Calu3 (cell line): ENCODE data around the gene ZDHHC19. TPM values are rescaled to one million over a fixed set of nuclear protein-coding genes. Genes with fewer than 3 reads are reported as not detected.

Experiments used
- BruUV-seq: library from RNA; stranded (reverse); fragments of 400-500 nt; replicated peaks from 2 replicates; lab custom pipeline; 2021; lab: Mats Ljungman, UMichigan
- CTCF ChIA-PET: fragments of 300-600 bp; sonication (Branson Sonifier 250); formaldehyde crosslinking; loops from one replicate; lab custom pipeline; 2022; ENCODE audit warnings: antibody characterized with exemption; lab: Charles Lee
- DNase-seq: peaks from one replicate; pipeline ENCODE4 v3.0.0; 2022
- H3K27ac Mint-ChIP-seq: one replicate; pipeline ENCODE4 v1.8.0; 2022; ENCODE audit warnings: mixed read lengths; ENCODE audit not compliant: unreplicated experiment
- H3K27me3 Mint-ChIP-seq: one replicate; pipeline ENCODE4 v1.8.0; 2022; ENCODE audit warnings: mixed read lengths; ENCODE audit not compliant: unreplicated experiment
- H3K36me3 Mint-ChIP-seq: one replicate; pipeline ENCODE4 v1.8.0; 2022; ENCODE audit warnings: mild to moderate bottlenecking, moderate library complexity, mixed read lengths; ENCODE audit not compliant: insufficient read depth, unreplicated experiment
- H3K4me1 Mint-ChIP-seq: one replicate; pipeline ENCODE4 v1.8.0; 2022; ENCODE audit warnings: mild to moderate bottlenecking, low read depth, mixed read lengths; ENCODE audit not compliant: unreplicated experiment
- H3K4me3 Mint-ChIP-seq: one replicate; pipeline ENCODE4 v1.8.0; 2022; ENCODE audit warnings: mild to moderate bottlenecking, low read depth, moderate library complexity, mixed read lengths; ENCODE audit not compliant: unreplicated experiment
- H3K9me3 Mint-ChIP-seq: one replicate; pipeline ENCODE4 v1.8.0; 2022; ENCODE audit warnings: low read depth, mixed read lengths; ENCODE audit not compliant: unreplicated experiment
- intact Hi-C: fragments of 100-400 bp; cut with micrococcal nuclease; formaldehyde crosslinking; loops from one replicate; pipeline ENCODE4 v1.10.0; 2022; ENCODE audit not compliant: unreplicated experiment
- total RNA-seq: library from RNA; stranded (reverse); gene quantifications from 2 replicates; pipeline ENCODE4 v1.2.3, GENCODE V29; 2022
- TF ChIP-seq, protein P1 (sequence below): fragments of 200-600 bp; IDR thresholded peaks from one replicate; pipeline ENCODE4 v1.8.0; 2022; ENCODE audit warnings: antibody characterized with exemption; ENCODE audit not compliant: unreplicated experiment

ZDHHC19 gene
- total RNA-seq, 1 experiment from 2014 or later: not detected

DNA sequence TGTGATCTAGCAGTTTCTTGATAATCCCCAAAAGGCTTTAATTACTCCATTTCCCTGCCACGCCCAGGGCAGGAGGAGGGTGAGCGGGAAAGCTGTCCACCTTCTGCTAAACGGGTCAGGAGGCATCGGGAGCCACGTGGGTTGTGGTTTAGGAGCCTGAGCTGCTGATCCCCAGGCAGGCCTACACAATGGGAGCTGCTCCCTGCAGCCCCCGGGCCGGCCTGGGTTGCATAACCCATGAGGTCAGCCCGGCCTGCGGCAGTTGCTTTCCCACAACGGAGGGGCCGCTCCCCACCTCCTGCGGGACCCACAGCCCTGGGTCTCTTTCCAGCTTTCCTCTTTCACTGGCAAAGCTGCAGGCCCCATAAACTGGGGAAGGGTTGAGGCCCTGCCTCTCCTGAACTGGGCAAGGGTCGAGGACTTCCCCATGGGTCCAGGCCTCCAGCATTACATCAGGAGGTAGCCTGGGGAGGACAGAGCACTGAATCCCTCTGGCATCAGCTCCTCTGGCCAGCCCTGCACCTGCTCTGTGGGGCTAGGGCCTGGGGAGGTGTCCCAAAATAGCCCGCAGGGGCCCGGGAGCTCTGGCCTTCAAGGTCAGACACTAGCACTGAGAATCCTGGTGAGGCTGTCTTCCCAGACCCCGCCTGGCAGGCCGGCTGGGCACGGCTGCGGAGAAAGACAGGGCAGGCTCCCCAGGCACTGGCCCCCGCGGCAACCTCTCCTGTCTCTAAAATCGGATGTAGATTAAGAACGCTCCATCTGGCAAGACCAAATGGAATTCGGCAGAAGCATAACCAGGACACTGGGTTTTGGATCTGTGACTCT, 47.3 kb downstream of the ZDHHC19 start:
- no peaks in the 10 kb centered on the region for H3K27me3 Mint-ChIP-seq
- H3K27ac Mint-ChIP-seq: no peak overlapping the region
- H3K4me1 Mint-ChIP-seq: no peaks in the 10 kb centered on the region
- intact Hi-C loops: no loop called here
- no peaks in the 10 kb centered on the region for H3K9me3 Mint-ChIP-seq
- no peak for DNase-seq
- H3K4me3 Mint-ChIP-seq: no peak overlapping the region
- BruUV-seq: no TSS peak
- TF ChIP-seq, protein P1, sequence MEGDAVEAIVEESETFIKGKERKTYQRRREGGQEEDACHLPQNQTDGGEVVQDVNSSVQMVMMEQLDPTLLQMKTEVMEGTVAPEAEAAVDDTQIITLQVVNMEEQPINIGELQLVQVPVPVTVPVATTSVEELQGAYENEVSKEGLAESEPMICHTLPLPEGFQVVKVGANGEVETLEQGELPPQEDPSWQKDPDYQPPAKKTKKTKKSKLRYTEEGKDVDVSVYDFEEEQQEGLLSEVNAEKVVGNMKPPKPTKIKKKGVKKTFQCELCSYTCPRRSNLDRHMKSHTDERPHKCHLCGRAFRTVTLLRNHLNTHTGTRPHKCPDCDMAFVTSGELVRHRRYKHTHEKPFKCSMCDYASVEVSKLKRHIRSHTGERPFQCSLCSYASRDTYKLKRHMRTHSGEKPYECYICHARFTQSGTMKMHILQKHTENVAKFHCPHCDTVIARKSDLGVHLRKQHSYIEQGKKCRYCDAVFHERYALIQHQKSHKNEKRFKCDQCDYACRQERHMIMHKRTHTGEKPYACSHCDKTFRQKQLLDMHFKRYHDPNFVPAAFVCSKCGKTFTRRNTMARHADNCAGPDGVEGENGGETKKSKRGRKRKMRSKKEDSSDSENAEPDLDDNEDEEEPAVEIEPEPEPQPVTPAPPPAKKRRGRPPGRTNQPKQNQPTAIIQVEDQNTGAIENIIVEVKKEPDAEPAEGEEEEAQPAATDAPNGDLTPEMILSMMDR: no peak
- CTCF ChIA-PET: no interaction called here
- no peaks in the 10 kb centered on the region for H3K36me3 Mint-ChIP-seq

DNA sequence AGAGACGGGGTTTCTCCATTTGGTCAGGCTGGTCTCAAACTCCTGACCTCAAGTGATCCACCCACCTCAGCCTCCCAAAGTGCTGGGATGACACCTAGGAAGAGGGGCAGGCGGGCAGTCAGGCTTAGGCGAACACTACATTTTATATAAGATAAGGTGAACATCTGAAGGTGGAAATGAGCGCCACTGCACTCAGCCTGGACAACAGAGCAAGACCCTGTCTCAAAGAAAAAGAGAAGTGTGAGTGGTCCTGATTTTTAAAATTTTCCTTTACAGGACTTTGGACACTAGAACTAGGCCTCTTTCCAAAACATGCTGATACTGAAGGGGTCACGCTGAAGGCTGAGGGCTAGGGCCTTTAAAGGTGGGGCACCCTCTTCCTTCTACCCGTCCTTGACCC, 48.0 kb downstream of the ZDHHC19 start:
- H3K4me1 Mint-ChIP-seq: no peaks in the 10 kb centered on the region
- CTCF ChIA-PET: no interaction called here
- no peaks in the 10 kb centered on the region for H3K36me3 Mint-ChIP-seq
- TF ChIP-seq, protein P1: no peak
- DNase-seq: no peak
- no peaks in the 10 kb centered on the region for H3K27me3 Mint-ChIP-seq
- intact Hi-C loops: no loop called here
- no peak overlapping the region for H3K27ac Mint-ChIP-seq
- H3K4me3 Mint-ChIP-seq: no peak overlapping the region
- no TSS peak for BruUV-seq
- H3K9me3 Mint-ChIP-seq: no peaks in the 10 kb centered on the region

DNA sequence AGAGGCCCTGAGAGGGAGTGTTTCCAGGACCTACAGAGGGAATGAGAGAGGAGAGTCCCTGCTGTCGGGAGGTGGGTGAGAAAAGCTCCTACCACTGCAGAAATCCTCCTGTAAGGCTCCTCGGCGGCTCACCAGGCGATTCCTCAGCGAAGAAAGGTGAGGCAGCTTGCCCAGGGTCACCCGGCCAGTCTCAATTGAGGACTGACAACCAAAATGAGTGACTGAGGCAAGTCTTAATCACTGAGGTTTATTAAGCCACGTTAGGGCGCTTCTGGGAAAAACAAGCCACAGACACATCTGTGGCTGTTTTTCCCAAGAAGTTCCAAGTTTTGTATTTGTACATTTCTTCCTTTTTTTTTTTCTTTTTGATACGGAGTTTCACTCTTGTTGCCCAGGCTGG, 48.5 kb downstream of the ZDHHC19 start:
- intact Hi-C loops: no loop called here
- TF ChIP-seq, protein P1: no peak
- no peak overlapping the region for H3K27ac Mint-ChIP-seq
- no peak for DNase-seq
- no peak overlapping the region for H3K4me3 Mint-ChIP-seq
- no TSS peak for BruUV-seq
- H3K9me3 Mint-ChIP-seq: no peaks in the 10 kb centered on the region
- H3K4me1 Mint-ChIP-seq: no peaks in the 10 kb centered on the region
- H3K27me3 Mint-ChIP-seq: no peaks in the 10 kb centered on the region
- H3K36me3 Mint-ChIP-seq: no peaks in the 10 kb centered on the region
- CTCF ChIA-PET: interaction anchor here (0.7 kb wide), 1 partner anchor 189 kb away, joined by 3 read pairs; no protein-coding TSS in a partner anchor

- Mint-ChIP-seq H3K9me3 (no peaks in the 10 kb centered on the region), H3K27me3 (no peaks in the 10 kb centered on the region), H3K4me3 (no peak overlapping the region), H3K36me3 (no peaks in the 10 kb centered on the region), H3K27ac (no peak overlapping the region), H3K4me1 (no peaks in the 10 kb centered on the region)
- intact Hi-C loops: no loop called here
- no TSS peak for BruUV-seq
- no peak for DNase-seq
- TF ChIP-seq, protein P1: no peak
- CTCF ChIA-PET: no interaction called here
Observed at GRCh38 chr3:196159952-196160804, 51.0 kb downstream of the ZDHHC19 start.
